H1 (cell line): ENCODE measurements around the gene HNF4A. TPM values are rescaled to one million over a fixed set of nuclear protein-coding genes. Genes with fewer than 3 reads are reported as not detected.

Experiments
- CTCF ChIA-PET: fragments of 300-600 bp; sonication (Branson Sonifier 250); formaldehyde crosslinking; loops from one replicate; lab custom pipeline; 2021; ENCODE audit not compliant: partially characterized antibody; lab: Charles Lee
- POLR2A ChIA-PET: fragments of 300-600 bp; sonication (Branson Sonifier 250); formaldehyde crosslinking; loops from one replicate; lab custom pipeline; 2021; ENCODE audit warnings: inconsistent platforms; ENCODE audit not compliant: partially characterized antibody; lab: Charles Lee
- DNase-seq, 2 experiments: peaks; one replicate each; pipeline versions ENCODE4 v3.0.0 to v3.0.0-alpha.2; 2010 to 2022; ENCODE audit warnings: low spot score in 2 of 2, low read depth in 1 of 2, mixed read lengths in 1 of 2
- FAIRE-seq: peaks from 2 replicates; lab custom pipeline; 2011; peaks lifted over from hg19 to GRCh38; lab: Jason Lieb, UNC
- H2AFZ ChIP-seq: 2 replicates; pipeline ENCODE4 v1.8.1; 2012; ENCODE audit warnings: low read length, inconsistent platforms
- H2AK5ac ChIP-seq: 2 replicates; pipeline ENCODE4 v1.6.1; 2013; ENCODE audit warnings: low read depth, low read length
- H2BK120ac ChIP-seq: replicated peaks from 2 replicates; pipeline ENCODE3; 2013; ENCODE audit warnings: low read depth, low read length, inconsistent platforms
- H2BK12ac ChIP-seq: 2 replicates; pipeline ENCODE4 v1.6.1; 2013; ENCODE audit warnings: low read depth, low read length
- H2BK15ac ChIP-seq: 2 replicates; pipeline ENCODE4 v1.6.1; 2013; ENCODE audit warnings: low read length
- H2BK20ac ChIP-seq: 2 replicates; pipeline ENCODE4 v1.6.1; 2013; ENCODE audit warnings: low read length
- H2BK5ac ChIP-seq: 2 replicates; pipeline ENCODE4 v1.6.1; 2013; ENCODE audit warnings: low read depth, low read length
- H3K14ac ChIP-seq: 2 replicates; pipeline ENCODE4 v1.6.1; 2013; ENCODE audit warnings: inconsistent platforms; ENCODE audit not compliant: insufficient read length
- H3K18ac ChIP-seq: 2 replicates; pipeline ENCODE4 v1.6.1; 2013; ENCODE audit warnings: low read length; ENCODE audit errors: extremely low read depth
- H3K23ac ChIP-seq: 2 replicates; pipeline ENCODE4 v1.6.1; 2013; ENCODE audit warnings: inconsistent platforms; ENCODE audit not compliant: insufficient read length
- H3K23me2 ChIP-seq: 2 replicates; pipeline ENCODE4 v1.6.1; 2013; ENCODE audit warnings: low read depth, low read length
- H3K27ac ChIP-seq: 2 replicates; pipeline ENCODE4 v1.6.1; 2011; ENCODE audit warnings: low read depth, low read length, inconsistent platforms
- H3K27me3 ChIP-seq, 4 experiments: replicated peaks in 1 of 4; 1 replicate in 1 of 4; 2 replicates in 3 of 4; pipeline versions ENCODE4 v1.6.1 to v1.8.1; 2011 to 2013; ENCODE audit warnings: low read length in 3 of 4, mild to moderate bottlenecking in 3 of 4, inconsistent platforms in 2 of 4, mixed read lengths in 2 of 4, moderate library complexity in 1 of 4; ENCODE audit not compliant: control insufficient read depth in 3 of 4, insufficient read depth in 3 of 4; ENCODE audit errors: extremely low read depth in 1 of 4
- H3K36me3 ChIP-seq, 4 experiments: 2 replicates each; pipeline versions ENCODE4 v1.6.1 to v1.8.1; 2011 to 2013; ENCODE audit warnings: mild to moderate bottlenecking in 4 of 4, low read length in 3 of 4, moderate library complexity in 2 of 4, control low read depth in 1 of 4, inconsistent platforms in 1 of 4; ENCODE audit not compliant: insufficient read depth in 4 of 4, control insufficient read depth in 2 of 4
- H3K4ac ChIP-seq: replicated peaks from 2 replicates; pipeline ENCODE3; 2013; ENCODE audit warnings: low read length, low read depth, mixed read lengths, inconsistent platforms; ENCODE audit not compliant: insufficient read length
- H3K4me1 ChIP-seq, 4 experiments: replicated peaks in 1 of 4; 1 replicate in 1 of 4; 2 replicates in 3 of 4; pipeline versions ENCODE4 v1.6.1 to v1.8.1; 2011 to 2013; ENCODE audit warnings: low read length in 3 of 4, inconsistent platforms in 2 of 4, mixed read lengths in 1 of 4; ENCODE audit not compliant: insufficient read depth in 4 of 4, control insufficient read depth in 3 of 4
- H3K4me2 ChIP-seq, 2 experiments: 2 replicates each; pipeline versions ENCODE4 v1.6.1 to v1.8.1; 2011 to 2013; ENCODE audit warnings: low read depth in 2 of 2, low read length in 2 of 2, control low read depth in 1 of 2, inconsistent platforms in 1 of 2, mild to moderate bottlenecking in 1 of 2; ENCODE audit not compliant: insufficient read depth in 1 of 2
- H3K4me3 ChIP-seq, 4 experiments: fragments of 200-600, 300-600 bp in 1 of 4; sonication (generic), shearing (Covaris generic), sonication (Bioruptor Twin) in 1 of 4; 2 replicates each; pipeline versions ENCODE4 v1.5.1 to v1.8.1; 2011 to 2016; ENCODE audit warnings: low read length in 4 of 4, low read depth in 3 of 4, control low read depth in 2 of 4, inconsistent platforms in 2 of 4, mild to moderate bottlenecking in 2 of 4, mixed read lengths in 1 of 4, moderate library complexity in 1 of 4; ENCODE audit not compliant: insufficient read depth in 2 of 4; ENCODE audit errors: extremely low read depth in 1 of 4
- H3K56ac ChIP-seq: replicated peaks from 2 replicates; pipeline ENCODE3; 2013; ENCODE audit warnings: low read depth, mild to moderate bottlenecking, mixed read lengths, low read length, inconsistent platforms; ENCODE audit not compliant: insufficient read length
- H3K79me1 ChIP-seq: 2 replicates; pipeline ENCODE4 v1.6.1; 2013; ENCODE audit warnings: low read depth, low read length, control low read depth
- H3K79me2 ChIP-seq, 2 experiments: 2 replicates each; pipeline versions ENCODE4 v1.6.1 to v1.8.1; 2012 to 2013; ENCODE audit warnings: low read length in 2 of 2, mild to moderate bottlenecking in 2 of 2, inconsistent platforms in 1 of 2; ENCODE audit not compliant: insufficient read depth in 2 of 2, control insufficient read depth in 1 of 2
- H3K9ac ChIP-seq, 4 experiments: replicated peaks in 1 of 4; 1 replicate in 1 of 4; 2 replicates in 3 of 4; pipeline versions ENCODE4 v1.6.1 to v1.8.1; 2011 to 2013; ENCODE audit warnings: low read depth in 3 of 4, low read length in 3 of 4, control low read depth in 2 of 4, mild to moderate bottlenecking in 2 of 4, moderate library complexity in 2 of 4, inconsistent platforms in 1 of 4; ENCODE audit errors: extremely low read depth in 1 of 4
- H3K9me3 ChIP-seq, 2 experiments: 2 replicates each; pipeline versions ENCODE4 v1.6.1 to v1.8.1; 2012 to 2013; ENCODE audit warnings: mild to moderate bottlenecking in 2 of 2, moderate library complexity in 2 of 2, control low read depth in 1 of 2, inconsistent platforms in 1 of 2, low read depth in 1 of 2, low read length in 1 of 2, mixed read lengths in 1 of 2; ENCODE audit not compliant: insufficient read depth in 2 of 2
- H4K20me1 ChIP-seq, 2 experiments: replicated peaks in 1 of 2; 2 replicates each; pipeline versions ENCODE3 to v1.8.1; 2011 to 2013; ENCODE audit warnings: inconsistent platforms in 2 of 2, low read length in 2 of 2, mild to moderate bottlenecking in 1 of 2; ENCODE audit not compliant: insufficient read depth in 2 of 2, control insufficient read depth in 1 of 2
- H4K5ac ChIP-seq: 2 replicates; pipeline ENCODE4 v1.6.1; 2013; ENCODE audit warnings: low read length, low read depth, mixed read lengths, inconsistent platforms; ENCODE audit not compliant: insufficient read length
- H4K8ac ChIP-seq: 2 replicates; pipeline ENCODE4 v1.8.0; 2013; ENCODE audit warnings: mild to moderate bottlenecking, moderate library complexity, low read length, inconsistent platforms; ENCODE audit not compliant: insufficient read depth; ENCODE audit errors: extremely low read depth
- H4K91ac ChIP-seq: replicated peaks from 2 replicates; pipeline ENCODE3; 2013; ENCODE audit warnings: low read length, mixed read lengths, inconsistent platforms; ENCODE audit not compliant: insufficient read length
- BRCA1 ChIP-seq: IDR thresholded peaks from 2 replicates; pipeline ENCODE4 v1.6.1; 2012; ENCODE audit warnings: low read depth, low read length, improper control_type of control experiment
- JUN ChIP-seq: IDR thresholded peaks from 2 replicates; pipeline ENCODE4 v1.6.1; 2011; ENCODE audit warnings: low read depth, mild to moderate bottlenecking, improper control_type of control experiment, low read length
- POU5F1 ChIP-seq: IDR thresholded peaks from 2 replicates; pipeline ENCODE4 v1.6.1; 2011; ENCODE audit warnings: low read depth, mild to moderate bottlenecking, low read length, moderate library complexity
- TAF7 ChIP-seq: optimal IDR thresholded peaks from 2 replicates; pipeline ENCODE3; 2011; ENCODE audit warnings: low read depth, mild to moderate bottlenecking, inconsistent platforms, low read length, moderate library complexity, borderline replicate concordance
- TCF12 ChIP-seq: IDR thresholded peaks from 2 replicates; pipeline ENCODE4 v1.6.1; 2011; ENCODE audit warnings: low read depth, mild to moderate bottlenecking, low read length
- WGBS, 2 experiments: shearing (Covaris generic) in 1 of 2; methylation state at CpG; one replicate each; pipeline versions ENCODE4 v1.1.6 to v1.1.7; 2013 to 2015; ENCODE audit warnings: low lambda C conversion rate in 2 of 2, mixed read lengths in 2 of 2, inconsistent platforms in 1 of 2, low coverage in 1 of 2, missing lambda C conversion rate in 1 of 2; ENCODE audit not compliant: insufficient replicate concordance in 2 of 2, insufficient coverage in 1 of 2, insufficient read length in 1 of 2; ENCODE audit errors: extremely low coverage in 1 of 2, missing lambda C conversion rate in 1 of 2; 5-methylcytosine and 5-hydroxymethylcytosine counted together
- polyA plus RNA-seq, 7 experiments: library from polyadenylated mRNA; depleted of rRNA in 3 of 7; stranded (reverse) in 5 of 7; unstranded in 2 of 7; fragments of >200 nt in 5 of 7; fragments of 200-250 nt in 2 of 7; gene quantifications; 1 replicate in 5 of 7; 2 replicates in 1 of 7; 4 replicates in 1 of 7; pipeline versions ENCODE4 v1.2.1 to v1.2.3, GENCODE V29; 2011 to 2013; ENCODE audit warnings: missing spikeins in 2 of 7, mixed read lengths in 2 of 7
- total RNA-seq: library from RNA; stranded (reverse); fragmentation: NEBNext Ultra II Directional; extraction: Animal tissue kit (Norgen Biotek cat#: 25700); gene quantifications from 2 replicates; pipeline ENCODE4 v1.2.1, GENCODE V29; 2021

The HNF4A gene
- total and polyA plus RNA-seq, 2 of the 8 experiments (the other 6 are each of a cell fraction or from before 2014, with no cell fraction given) = 0.03 TPM; not detected in 1

DNA sequence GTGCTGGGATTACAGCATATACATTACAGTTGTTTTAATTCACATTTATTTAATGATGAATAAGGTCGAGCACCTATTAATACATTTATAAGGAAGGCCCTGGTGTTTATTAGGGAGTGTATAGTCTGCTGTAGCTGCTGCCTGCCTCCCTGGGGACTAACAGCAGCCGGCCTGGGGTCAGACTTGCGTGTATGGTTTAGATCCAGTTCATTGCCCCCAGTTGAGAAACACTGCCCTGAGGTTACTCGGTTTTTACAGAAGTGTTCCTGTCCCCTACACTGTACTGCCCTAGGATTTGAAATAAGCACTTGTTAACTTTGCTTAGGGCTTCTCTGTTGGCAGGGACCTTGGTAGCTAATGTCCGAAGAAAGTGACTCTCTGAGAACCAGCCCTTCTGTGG, 124.1 kb downstream of the HNF4A start:
- Histone ChIP-seq H2AFZ (no peak overlapping the region), H3K79me1 (no peaks in the 10 kb centered on the region), H3K4me3 (no peak overlapping the region), H4K91ac (no peak overlapping the region), H3K9me3 (no peaks in the 10 kb centered on the region), H4K20me1 (no peaks in the 10 kb centered on the region), H3K27me3 (no peaks in the 10 kb centered on the region), H3K23ac (no peak overlapping the region), H4K5ac (no peak overlapping the region), H3K18ac (no peak overlapping the region), H3K14ac (no peak overlapping the region), H2BK20ac (no peak overlapping the region), H3K23me2 (peaks cover 7% of the 10 kb centered on the region), H3K56ac (no peak overlapping the region), H2AK5ac (no peak overlapping the region), H2BK5ac (no peak overlapping the region), H3K79me2 (peaks cover 0 to 13% of the 10 kb centered on the region in 2 experiments; a peak in 2 of 4 replicates), H3K27ac (no peak overlapping the region), H2BK15ac (no peak overlapping the region), H2BK12ac (no peak overlapping the region), H2BK120ac (no peak overlapping the region), H3K4ac (no peak overlapping the region), H3K4me1 (peaks cover 2 to 11% (median 3%) of the 10 kb centered on the region in 4 experiments; a peak in 5 of 7 replicates), H3K36me3 (peaks cover 3 to 10% (median 7%) of the 10 kb centered on the region in 4 experiments; a peak in 6 of 8 replicates), H4K8ac (no peak overlapping the region), H3K4me2 (no peak overlapping the region), H3K9ac (no peak overlapping the region)
- DNase-seq (no peak), FAIRE-seq (no peak)
- POLR2A ChIA-PET = interaction anchor here (1.3 to 1.7 kb wide), 2 partner anchors 9 to 15 kb away, joined by 3 to 5 read pairs; no protein-coding TSS in a partner anchor
- CTCF ChIA-PET = interaction anchor here (0.5 to 0.6 kb wide), 2 partner anchors 45 to 259 kb away, joined by 3 to 4 read pairs; no protein-coding TSS in a partner anchor
- WGBS, 2 experiments = 88% methylated on average over 5 of the region's 5 CpGs; no CpG with 5 or more reads in 1 of the 2 experiments
- no peak for TF ChIP-seq POU5F1
- TF ChIP-seq TAF7 = no peak
- TF ChIP-seq TCF12 = no peak
- no peak for TF ChIP-seq JUN
- TF ChIP-seq BRCA1 = no peak
